HepG2 (cell line): ENCODE data around the gene GOLGA8B. TPM values are rescaled to one million over a fixed set of nuclear protein-coding genes. Genes with fewer than 3 reads are reported as not detected.
A peak's percentile ranks its signal among the peaks of the same experiment; 100 is the strongest.

ENCODE experiments used
- ARHGAP35 ChIP-seq: sonication (generic); formaldehyde crosslinking; IDR thresholded peaks from 2 replicates; pipeline ENCODE4 v1.9.0; 2022; ENCODE audit warnings: mild to moderate bottlenecking, inconsistent platforms, moderate library complexity, missing genetic modification reagents, borderline replicate concordance
- ATAD3A ChIP-seq: sonication (generic); formaldehyde crosslinking; IDR thresholded peaks from 2 replicates; pipeline ENCODE4 v1.4.0; 2020; ENCODE audit warnings: missing genetic modification reagents
- CEBPB ChIP-seq: IDR thresholded peaks from 2 replicates; pipeline ENCODE4 v1.6.1; 2011; ENCODE audit warnings: low read depth, low read length, improper control_type of control experiment, borderline replicate concordance
- CEBPG ChIP-seq: IDR thresholded peaks from 2 replicates; pipeline ENCODE4 v1.6.1; 2016
- FOXP1 ChIP-seq, 2 experiments: fragments of 450-650 bp in 1 of 2; IDR thresholded peaks; 2 replicates each; pipeline ENCODE4 v1.6.1; 2017 to 2018; ENCODE audit warnings: antibody characterized with exemption in 1 of 2
- HOXA3 ChIP-seq: sonication (generic); formaldehyde crosslinking; IDR thresholded peaks from 2 replicates; pipeline ENCODE4 v1.5.0; 2020; ENCODE audit warnings: missing genetic modification reagents
- NFKBIZ ChIP-seq: IDR thresholded peaks from 2 replicates; pipeline ENCODE4 v1.6.1; 2018; ENCODE audit warnings: missing genetic modification reagents, missing compliant biosample characterization
- POLR2AphosphoS5 ChIP-seq: IDR thresholded peaks from 2 replicates; pipeline ENCODE4 v1.6.1; 2012; ENCODE audit warnings: low read depth, low read length
- RBAK ChIP-seq: sonication (generic); formaldehyde crosslinking; IDR thresholded peaks from 2 replicates; pipeline ENCODE4 v1.5.1; 2020; ENCODE audit warnings: mild to moderate bottlenecking, missing genetic modification reagents
- REL ChIP-seq: sonication (generic); formaldehyde crosslinking; conservative IDR thresholded peaks from 2 replicates; pipeline ENCODE4 v1.8.0; 2022; ENCODE audit warnings: mild to moderate bottlenecking, missing genetic modification reagents, moderate library complexity
- SAP130 ChIP-seq: IDR thresholded peaks from 2 replicates; pipeline ENCODE4 v1.6.1; 2016; ENCODE audit warnings: low read depth
- SMAD9 ChIP-seq: sonication (generic); formaldehyde crosslinking; IDR thresholded peaks from 2 replicates; pipeline ENCODE4 v1.5.1; 2020; ENCODE audit warnings: mild to moderate bottlenecking, missing genetic modification reagents
- TARDBP ChIP-seq: sonication (generic); formaldehyde crosslinking; IDR thresholded peaks from 2 replicates; pipeline ENCODE4 v1.8.0; 2022; ENCODE audit warnings: mild to moderate bottlenecking, missing genetic modification reagents
- TOPORS ChIP-seq: sonication (generic); formaldehyde crosslinking; IDR thresholded peaks from 2 replicates; pipeline ENCODE4 v1.8.0; 2023; ENCODE audit warnings: mild to moderate bottlenecking, missing genetic modification reagents
- YY1 ChIP-seq: IDR thresholded peaks from 2 replicates; pipeline ENCODE4 v1.6.1; 2011; ENCODE audit warnings: low read length, low read depth, moderate library complexity, mild to moderate bottlenecking; ENCODE audit not compliant: insufficient read depth, insufficient replicate concordance
- ZMYM3 ChIP-seq: sonication (generic); formaldehyde crosslinking; IDR thresholded peaks from 2 replicates; pipeline ENCODE4 v1.5.1; 2020; ENCODE audit warnings: mild to moderate bottlenecking, missing genetic modification reagents
- ZNF10 ChIP-seq: sonication (generic); formaldehyde crosslinking; IDR thresholded peaks from 2 replicates; pipeline ENCODE4 v1.4.0; 2020; ENCODE audit warnings: mild to moderate bottlenecking, low read depth, missing genetic modification reagents, borderline replicate concordance
- ZNF251 ChIP-seq: sonication (generic); formaldehyde crosslinking; IDR thresholded peaks from 2 replicates; pipeline ENCODE4 v1.9.0; 2021; ENCODE audit warnings: mild to moderate bottlenecking, missing genetic modification reagents
- ZNF629 ChIP-seq: sonication (generic); formaldehyde crosslinking; conservative IDR thresholded peaks from 2 replicates; pipeline ENCODE4 v1.5.0; 2020; ENCODE audit warnings: missing genetic modification reagents
- polyA plus RNA-seq, 8 experiments: library from polyadenylated mRNA; depleted of rRNA in 3 of 8; stranded (reverse) in 7 of 8; unstranded in 1 of 8; fragments of >200 nt; fragmentation: Illumina TruSeq in 4 of 8; extraction: Trizol in 4 of 8; gene quantifications; 2 replicates each; pipeline versions ENCODE4 v1.2.1 to v1.2.3, GENCODE V29; 2011 to 2016; ENCODE audit warnings: low read depth in 4 of 8, missing spikeins in 1 of 8, mixed read lengths in 1 of 8; ENCODE audit not compliant: insufficient read depth in 1 of 8
- total RNA-seq, 5 experiments: library from RNA; depleted of rRNA; stranded (reverse); fragments of >200 nt; fragmentation: Illumina TruSeq; extraction: Trizol; gene quantifications; 2 replicates each; pipeline ENCODE4 v1.2.3, GENCODE V29; 2016; ENCODE audit warnings: low read depth in 1 of 5
- TF ChIP-seq, protein P1 (sequence below): sonication (generic); formaldehyde crosslinking; conservative IDR thresholded peaks from 2 replicates; pipeline ENCODE4 v1.4.0; 2020; ENCODE audit warnings: mild to moderate bottlenecking, missing genetic modification reagents, moderate library complexity
- TF ChIP-seq, protein P2 (sequence below): sonication (generic); formaldehyde crosslinking; IDR thresholded peaks from 2 replicates; pipeline ENCODE4 v1.4.0; 2020; ENCODE audit warnings: missing genetic modification reagents, mild to moderate bottlenecking, borderline replicate concordance
- TF ChIP-seq, protein P3 (sequence below): fragments of 450-650 bp; IDR thresholded peaks from 2 replicates; pipeline ENCODE4 v1.6.1; 2017; ENCODE audit warnings: mild to moderate bottlenecking

The GOLGA8B gene
- total and polyA plus RNA-seq, 2 of the 13 experiments (the other 11 are each of a cell fraction or from before 2014, with no cell fraction given), result 38.8 to 89.0 TPM

DNA sequence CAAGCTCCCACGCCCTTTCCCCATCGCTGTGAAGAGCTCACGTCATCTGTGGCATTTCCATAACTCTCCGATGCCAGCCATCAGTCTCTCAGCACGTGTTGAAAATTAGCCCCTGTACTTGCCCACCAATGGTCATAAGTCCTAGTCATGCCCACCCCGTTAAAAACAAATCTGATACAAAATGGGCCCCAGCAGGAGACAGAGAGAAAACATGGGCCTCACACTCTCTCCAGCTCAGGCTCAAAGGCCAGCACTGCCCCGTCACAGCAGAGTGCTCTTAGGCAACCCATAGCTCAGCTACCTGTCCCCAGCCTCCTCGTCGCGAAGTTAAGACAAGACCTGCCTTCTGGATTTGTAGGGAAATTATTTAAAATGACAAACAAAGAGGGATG is 5.2 kb downstream of the GOLGA8B start (continued):
- peak; percentile 59 for TF ChIP-seq ZNF629 (CRISPR knock-in tag)
- no peak for TF ChIP-seq ZNF10
- TF ChIP-seq, protein P1, sequence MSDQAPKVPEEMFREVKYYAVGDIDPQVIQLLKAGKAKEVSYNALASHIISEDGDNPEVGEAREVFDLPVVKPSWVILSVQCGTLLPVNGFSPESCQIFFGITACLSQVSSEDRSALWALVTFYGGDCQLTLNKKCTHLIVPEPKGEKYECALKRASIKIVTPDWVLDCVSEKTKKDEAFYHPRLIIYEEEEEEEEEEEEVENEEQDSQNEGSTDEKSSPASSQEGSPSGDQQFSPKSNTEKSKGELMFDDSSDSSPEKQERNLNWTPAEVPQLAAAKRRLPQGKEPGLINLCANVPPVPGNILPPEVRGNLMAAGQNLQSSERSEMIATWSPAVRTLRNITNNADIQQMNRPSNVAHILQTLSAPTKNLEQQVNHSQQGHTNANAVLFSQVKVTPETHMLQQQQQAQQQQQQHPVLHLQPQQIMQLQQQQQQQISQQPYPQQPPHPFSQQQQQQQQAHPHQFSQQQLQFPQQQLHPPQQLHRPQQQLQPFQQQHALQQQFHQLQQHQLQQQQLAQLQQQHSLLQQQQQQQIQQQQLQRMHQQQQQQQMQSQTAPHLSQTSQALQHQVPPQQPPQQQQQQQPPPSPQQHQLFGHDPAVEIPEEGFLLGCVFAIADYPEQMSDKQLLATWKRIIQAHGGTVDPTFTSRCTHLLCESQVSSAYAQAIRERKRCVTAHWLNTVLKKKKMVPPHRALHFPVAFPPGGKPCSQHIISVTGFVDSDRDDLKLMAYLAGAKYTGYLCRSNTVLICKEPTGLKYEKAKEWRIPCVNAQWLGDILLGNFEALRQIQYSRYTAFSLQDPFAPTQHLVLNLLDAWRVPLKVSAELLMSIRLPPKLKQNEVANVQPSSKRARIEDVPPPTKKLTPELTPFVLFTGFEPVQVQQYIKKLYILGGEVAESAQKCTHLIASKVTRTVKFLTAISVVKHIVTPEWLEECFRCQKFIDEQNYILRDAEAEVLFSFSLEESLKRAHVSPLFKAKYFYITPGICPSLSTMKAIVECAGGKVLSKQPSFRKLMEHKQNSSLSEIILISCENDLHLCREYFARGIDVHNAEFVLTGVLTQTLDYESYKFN, result peak; percentile 72
- TF ChIP-seq NFKBIZ (CRISPR knock-in tag), result no peak
- no peak for TF ChIP-seq ARHGAP35 (CRISPR knock-in tag)
- TF ChIP-seq, protein P2, sequence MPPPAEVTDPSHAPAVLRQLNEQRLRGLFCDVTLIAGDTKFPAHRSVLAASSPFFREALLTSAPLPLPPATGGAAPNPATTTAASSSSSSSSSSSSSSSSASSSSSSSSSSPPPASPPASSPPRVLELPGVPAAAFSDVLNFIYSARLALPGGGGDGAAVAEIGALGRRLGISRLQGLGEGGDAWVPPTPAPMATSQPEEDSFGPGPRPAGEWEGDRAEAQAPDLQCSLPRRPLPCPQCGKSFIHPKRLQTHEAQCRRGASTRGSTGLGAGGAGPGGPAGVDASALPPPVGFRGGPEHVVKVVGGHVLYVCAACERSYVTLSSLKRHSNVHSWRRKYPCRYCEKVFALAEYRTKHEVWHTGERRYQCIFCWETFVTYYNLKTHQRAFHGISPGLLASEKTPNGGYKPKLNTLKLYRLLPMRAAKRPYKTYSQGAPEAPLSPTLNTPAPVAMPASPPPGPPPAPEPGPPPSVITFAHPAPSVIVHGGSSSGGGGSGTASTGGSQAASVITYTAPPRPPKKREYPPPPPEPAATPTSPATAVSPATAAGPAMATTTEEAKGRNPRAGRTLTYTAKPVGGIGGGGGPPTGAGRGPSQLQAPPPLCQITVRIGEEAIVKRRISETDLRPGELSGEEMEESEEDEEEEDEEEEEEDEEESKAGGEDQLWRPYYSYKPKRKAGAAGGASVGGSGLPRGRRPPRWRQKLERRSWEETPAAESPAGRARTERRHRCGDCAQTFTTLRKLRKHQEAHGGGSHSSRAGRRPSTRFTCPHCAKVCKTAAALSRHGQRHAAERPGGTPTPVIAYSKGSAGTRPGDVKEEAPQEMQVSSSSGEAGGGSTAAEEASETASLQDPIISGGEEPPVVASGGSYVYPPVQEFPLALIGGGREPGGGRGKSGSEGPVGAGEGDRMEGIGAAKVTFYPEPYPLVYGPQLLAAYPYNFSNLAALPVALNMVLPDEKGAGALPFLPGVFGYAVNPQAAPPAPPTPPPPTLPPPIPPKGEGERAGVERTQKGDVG (CRISPR knock-in tag), result peak; percentile 71; the same call in 1 of the 2 replicates
- no peak for TF ChIP-seq FOXP1 (IDR thresholded peaks at IDR 0.05)
- TF ChIP-seq FOXP1 (CRISPR knock-in tag; IDR thresholded peaks at IDR 0.05), result peak; percentile 34; the same call in 1 of the 2 replicates
- no peak for TF ChIP-seq TOPORS (CRISPR knock-in tag)
- peak; percentile 40 for TF ChIP-seq YY1
- TF ChIP-seq, protein P3, sequence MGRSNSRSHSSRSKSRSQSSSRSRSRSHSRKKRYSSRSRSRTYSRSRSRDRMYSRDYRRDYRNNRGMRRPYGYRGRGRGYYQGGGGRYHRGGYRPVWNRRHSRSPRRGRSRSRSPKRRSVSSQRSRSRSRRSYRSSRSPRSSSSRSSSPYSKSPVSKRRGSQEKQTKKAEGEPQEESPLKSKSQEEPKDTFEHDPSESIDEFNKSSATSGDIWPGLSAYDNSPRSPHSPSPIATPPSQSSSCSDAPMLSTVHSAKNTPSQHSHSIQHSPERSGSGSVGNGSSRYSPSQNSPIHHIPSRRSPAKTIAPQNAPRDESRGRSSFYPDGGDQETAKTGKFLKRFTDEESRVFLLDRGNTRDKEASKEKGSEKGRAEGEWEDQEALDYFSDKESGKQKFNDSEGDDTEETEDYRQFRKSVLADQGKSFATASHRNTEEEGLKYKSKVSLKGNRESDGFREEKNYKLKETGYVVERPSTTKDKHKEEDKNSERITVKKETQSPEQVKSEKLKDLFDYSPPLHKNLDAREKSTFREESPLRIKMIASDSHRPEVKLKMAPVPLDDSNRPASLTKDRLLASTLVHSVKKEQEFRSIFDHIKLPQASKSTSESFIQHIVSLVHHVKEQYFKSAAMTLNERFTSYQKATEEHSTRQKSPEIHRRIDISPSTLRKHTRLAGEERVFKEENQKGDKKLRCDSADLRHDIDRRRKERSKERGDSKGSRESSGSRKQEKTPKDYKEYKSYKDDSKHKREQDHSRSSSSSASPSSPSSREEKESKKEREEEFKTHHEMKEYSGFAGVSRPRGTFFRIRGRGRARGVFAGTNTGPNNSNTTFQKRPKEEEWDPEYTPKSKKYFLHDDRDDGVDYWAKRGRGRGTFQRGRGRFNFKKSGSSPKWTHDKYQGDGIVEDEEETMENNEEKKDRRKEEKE, result no peak
- no peak for TF ChIP-seq TARDBP
- TF ChIP-seq ATAD3A (CRISPR knock-in tag), result no peak
- TF ChIP-seq SAP130 (CRISPR knock-in tag), result 0 out of 2 replicates have a peak, but pooled peaks have one; percentile 23
- 0 out of 2 replicates have a peak, but pooled peaks have one; percentile 21 for TF ChIP-seq ZMYM3 (CRISPR knock-in tag)
- TF ChIP-seq ZNF251, result no peak
- no peak for TF ChIP-seq RBAK (CRISPR knock-in tag)
- peak; percentile 74 for TF ChIP-seq CEBPG (CRISPR knock-in tag)
- no peak for TF ChIP-seq SMAD9 (CRISPR knock-in tag)
- peak; percentile 64; the same call in 1 of the 2 replicates for TF ChIP-seq CEBPB
- no peak for TF ChIP-seq REL
- TF ChIP-seq HOXA3, result peak; percentile 35; the same call in 1 of the 2 replicates
- no peak for TF ChIP-seq POLR2AphosphoS5
